HG02938 (cell line): ENCODE measurements around the gene HABP2.

Experiments used
- ATAC-seq: cut with Tn5 transposase; IDR thresholded peaks from one replicate; pipeline ENCODE4 v1.9.1; 2021; ENCODE audit warnings: mild to moderate bottlenecking, moderate library complexity; ENCODE audit not compliant: unreplicated experiment

HABP2 gene

GRCh38 chr10:113555751-113556150, 2.9 kb downstream of the HABP2 start:
- ATAC-seq = no peak

- ATAC-seq = no peak
Observed at GRCh38 chr10:113557424-113557862, 4.6 kb downstream of the HABP2 start.

- ATAC-seq = no peak
Observed at GRCh38 chr10:113557903-113558321, 5.1 kb downstream of the HABP2 start.

GRCh38 chr10:113560071-113560470, 7.2 kb downstream of the HABP2 start:
- no peak for ATAC-seq

DNA sequence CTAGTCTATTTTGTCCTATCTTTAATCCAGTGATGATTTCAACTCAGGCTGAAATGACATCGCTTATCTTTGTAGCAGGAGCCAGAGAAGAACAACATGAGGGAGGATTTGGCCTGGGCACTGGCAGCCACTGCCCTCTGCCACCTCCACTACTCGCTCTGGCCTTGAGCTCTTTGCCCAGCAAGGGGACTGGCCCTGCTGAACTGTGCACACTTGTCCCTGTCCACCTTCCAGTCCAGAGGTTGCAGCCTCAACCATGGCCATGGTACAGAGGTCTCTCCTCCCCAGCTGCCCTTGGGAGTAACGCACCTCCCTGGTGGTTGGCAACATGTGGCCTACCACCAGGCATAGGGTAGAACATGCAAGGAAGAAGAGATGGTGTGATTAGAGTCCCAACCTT, 8.4 kb downstream of the HABP2 start:
- no peak for ATAC-seq

DNA sequence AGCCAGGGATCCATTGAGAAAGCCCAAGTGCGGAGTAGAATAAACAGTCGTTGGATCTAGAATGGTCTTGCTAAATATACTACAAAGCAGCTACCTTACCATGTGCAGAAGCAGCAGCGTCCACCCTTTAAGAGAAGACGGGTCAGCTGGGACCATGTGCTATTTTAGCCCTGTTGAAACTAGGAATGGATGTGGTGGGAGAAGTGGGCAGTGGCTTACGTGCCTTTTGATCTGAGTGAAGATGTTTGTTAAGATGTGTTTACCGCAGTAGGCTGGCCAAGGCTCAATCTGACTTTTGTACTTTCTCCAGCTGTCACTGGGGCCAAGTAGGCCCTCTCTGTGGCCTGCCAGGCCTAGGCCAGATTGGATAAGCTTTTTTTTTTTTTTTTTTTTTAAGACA, 9.2 kb downstream of the HABP2 start:
- no peak for ATAC-seq

- ATAC-seq = no peak
Observed at GRCh38 chr10:113562704-113563103, 9.9 kb downstream of the HABP2 start.

GRCh38 chr10:113563306-113564088, 10.6 kb downstream of the HABP2 start:
- ATAC-seq = peak; percentile 93

DNA sequence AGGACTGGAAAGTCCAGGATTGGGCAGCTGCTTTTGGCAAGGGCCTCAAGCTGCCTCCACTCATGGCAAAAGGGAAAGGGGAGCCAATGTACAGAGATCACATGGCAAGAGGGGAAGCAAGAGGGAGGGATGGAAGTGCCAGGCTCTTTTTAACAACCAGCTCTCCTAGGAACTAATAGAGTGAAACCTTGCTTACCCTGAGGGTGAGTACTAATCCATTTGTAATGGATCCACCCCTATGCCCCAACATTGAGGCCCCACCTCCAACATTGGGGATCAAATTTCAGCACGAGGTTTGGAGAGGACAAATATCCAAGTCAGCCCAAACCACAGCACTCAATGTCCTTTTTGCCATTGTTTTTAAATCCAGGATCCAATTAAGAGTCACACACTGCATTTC, 12.5 kb downstream of the HABP2 start:
- no peak for ATAC-seq

- ATAC-seq = no peak
Observed at GRCh38 chr10:113566888-113567287, 14.0 kb downstream of the HABP2 start.

DNA sequence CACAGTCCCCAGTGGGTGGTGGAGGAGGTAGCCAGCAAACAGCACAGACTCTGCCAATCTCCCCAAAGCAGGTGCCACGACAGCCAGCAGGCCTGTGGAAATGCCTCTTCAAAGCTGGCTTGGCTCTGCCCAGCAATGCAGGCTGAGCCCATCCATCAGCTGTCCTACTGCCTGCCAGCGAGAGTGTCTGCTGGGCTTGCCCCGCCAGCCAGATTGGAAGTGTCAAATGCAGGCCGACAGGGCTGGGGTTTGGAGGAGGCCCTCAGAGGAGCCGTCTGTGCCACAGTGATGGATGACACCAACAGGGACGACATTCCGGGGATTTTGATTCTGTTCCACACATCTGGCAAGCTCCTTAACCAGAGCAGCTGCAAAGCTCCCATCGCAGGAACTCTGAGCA, 16.7 kb downstream of the HABP2 start:
- ATAC-seq = no peak

GRCh38 chr10:113572520-113573290, 19.9 kb downstream of the HABP2 start:
- ATAC-seq = no peak

GRCh38 chr10:113573368-113573767, 20.5 kb downstream of the HABP2 start:
- no peak for ATAC-seq

- no peak for ATAC-seq
Observed at GRCh38 chr10:113576852-113577251, 24.0 kb downstream of the HABP2 start.

DNA sequence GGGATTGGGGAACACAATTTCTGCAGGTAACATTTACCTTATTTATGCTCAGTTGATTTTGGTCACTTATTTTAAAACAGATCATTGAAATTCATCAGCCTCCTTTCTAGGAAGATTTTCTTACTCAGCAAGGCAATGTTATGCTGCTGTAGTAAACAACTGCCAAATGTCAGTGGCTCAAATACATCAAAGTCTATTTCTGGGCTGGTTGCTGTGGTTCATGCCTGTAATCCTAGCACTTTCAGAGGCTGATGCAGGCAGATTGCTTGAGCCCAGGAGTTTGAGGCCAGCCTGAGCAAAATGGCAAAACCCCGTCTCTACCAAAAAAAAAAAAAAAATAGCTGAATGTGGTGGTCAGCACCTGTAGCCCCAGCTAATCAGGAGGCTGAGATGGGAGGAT, 25.9 kb downstream of the HABP2 start:
- ATAC-seq = no peak

GRCh38 chr10:113581092-113581491, 28.2 kb downstream of the HABP2 start:
- no peak for ATAC-seq

DNA sequence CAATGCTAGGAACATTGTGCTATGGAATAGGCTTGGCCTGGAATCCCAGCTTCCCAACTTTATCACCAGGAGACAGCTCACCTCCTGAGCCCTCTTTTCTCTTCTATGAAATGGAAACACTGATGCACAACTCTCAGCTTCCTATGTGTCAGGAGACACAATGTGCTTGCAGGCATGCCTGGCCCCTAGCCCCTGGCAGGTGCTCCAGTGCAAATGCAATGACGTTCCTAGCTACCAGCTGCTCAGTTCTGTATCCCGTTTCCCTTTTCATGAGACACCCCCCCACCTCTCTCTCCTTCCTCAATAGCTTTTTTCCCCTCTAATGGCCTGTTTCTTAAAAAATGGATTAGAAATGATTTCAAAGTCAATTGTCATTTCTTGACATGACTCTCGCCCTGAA, 30.7 kb downstream of the HABP2 start:
- ATAC-seq = no peak

- no peak for ATAC-seq
Observed at GRCh38 chr10:113585949-113586348, 33.1 kb downstream of the HABP2 start.

- ATAC-seq = no peak
Observed at GRCh38 chr10:113589201-113589770, 36.4 kb downstream of the HABP2 start.

- no peak for ATAC-seq
Observed at GRCh38 chr10:113590581-113590980, 37.7 kb downstream of the HABP2 start.

DNA sequence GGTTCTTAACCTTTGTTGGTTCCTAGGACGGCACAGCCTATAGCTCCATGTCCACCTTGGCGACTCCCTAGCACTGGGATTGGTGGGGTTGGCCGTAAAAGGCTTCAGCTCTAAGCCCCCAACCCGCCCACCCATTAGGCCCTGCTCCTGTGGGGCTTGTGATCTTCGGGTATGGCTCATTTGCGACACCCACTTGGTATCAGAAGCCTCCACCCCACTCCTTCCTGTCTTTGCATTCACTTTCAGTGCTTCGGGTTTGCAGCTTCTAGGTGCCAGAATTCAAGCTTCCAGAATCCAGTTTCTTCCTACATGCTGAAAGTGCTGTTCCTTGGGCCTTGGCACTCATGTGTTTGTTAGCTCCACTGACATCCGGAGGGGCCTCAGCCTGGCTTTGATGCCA, 39.5 kb downstream of the HABP2 start:
- ATAC-seq = no peak

DNA sequence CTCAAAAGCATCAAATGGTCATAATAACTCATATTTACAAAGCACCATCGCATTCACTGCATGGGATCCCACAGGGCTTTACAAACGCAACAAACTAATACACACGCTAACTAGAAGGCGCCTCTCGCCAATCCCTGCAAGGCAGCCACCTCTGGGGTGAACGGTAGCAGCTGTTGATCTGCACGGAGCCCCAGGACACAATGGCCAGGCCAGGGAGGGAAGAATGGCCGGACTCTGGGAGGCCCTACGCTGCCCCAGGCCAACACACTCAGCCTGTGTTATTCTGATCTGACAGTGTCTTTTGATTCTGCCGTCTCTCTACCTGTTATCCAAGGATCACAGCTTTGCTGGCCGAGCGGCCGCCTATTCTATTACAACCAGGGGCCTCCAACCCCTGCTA, 41.8 kb downstream of the HABP2 start:
- ATAC-seq = no peak
